Epidermal melanocyte (primary cell): ENCODE data around the gene STRN4.

Source experiments
- DNase-seq: peaks from one replicate; pipeline ENCODE4 v3.0.0; 2011; ENCODE audit warnings: low spot score; ENCODE audit not compliant: insufficient read length

The STRN4 gene

GRCh38 chr19:46674416-46675178 is 71.7 kb downstream of the STRN4 start:
- peak; percentile 6 for DNase-seq

DNA sequence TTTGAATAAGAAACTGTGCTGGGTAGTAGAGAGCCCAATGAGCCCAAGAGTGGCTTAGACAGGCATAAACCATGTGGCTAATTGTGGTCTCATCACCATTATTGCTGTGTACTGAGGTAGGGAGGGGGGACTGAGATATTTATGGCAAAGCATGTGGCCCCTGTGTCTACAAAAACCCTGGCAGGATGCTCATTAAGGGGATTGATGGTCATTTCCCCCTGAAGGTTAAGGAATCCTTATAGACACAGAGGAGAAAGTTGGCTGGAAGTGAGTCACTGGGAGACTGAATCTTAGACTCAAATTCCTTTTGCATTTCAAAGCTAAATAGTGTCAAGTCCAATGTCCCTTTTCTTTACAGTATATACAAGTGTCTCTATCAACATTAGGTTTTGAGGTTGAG is 75.4 kb downstream of the STRN4 start:
- no peak for DNase-seq
